Astrocyte (in vitro differentiated cells and primary cell): ENCODE data around the gene YIF1A.

Experiments used
- CTCF ChIP-seq: IDR thresholded peaks from 2 replicates; pipeline ENCODE4 v1.5.1; 2011; ENCODE audit warnings: low read depth, mild to moderate bottlenecking, inconsistent platforms, low read length, moderate library complexity; ENCODE audit not compliant: insufficient read depth
- EZH2 ChIP-seq: IDR thresholded peaks from 2 replicates; pipeline ENCODE4 v1.6.1; 2012; ENCODE audit warnings: mild to moderate bottlenecking, low read length, inconsistent platforms; ENCODE audit not compliant: insufficient read depth

DNA sequence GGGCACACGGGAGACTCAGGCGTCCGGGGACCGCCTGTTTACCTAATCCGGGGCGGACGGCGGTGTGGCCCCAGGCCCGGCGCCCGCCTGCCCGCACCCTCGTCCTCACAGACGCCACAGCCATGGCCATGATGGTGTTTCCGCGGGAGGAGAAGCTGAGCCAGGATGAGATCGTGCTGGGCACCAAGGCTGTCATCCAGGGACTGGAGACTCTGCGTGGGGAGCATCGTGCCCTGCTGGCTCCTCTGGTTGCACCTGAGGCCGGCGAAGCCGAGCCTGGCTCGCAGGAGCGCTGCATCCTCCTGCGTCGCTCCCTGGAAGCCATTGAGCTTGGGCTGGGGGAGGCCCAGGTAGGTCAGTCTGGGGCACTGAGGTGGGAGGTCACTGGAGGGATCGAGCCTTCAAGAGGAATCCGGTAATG lies 30.5 kb downstream of the YIF1A start:
- TF ChIP-seq CTCF (no peak), EZH2 (no peak)
